HFFc6 (cell line): ENCODE data around the gene HACD3. TPM values are rescaled to one million over a fixed set of nuclear protein-coding genes. Genes with fewer than 3 reads are reported as not detected.

Experiments used
- DNase-seq: peaks from one replicate; pipeline ENCODE4 v3.0.0-alpha.2; 2018
- H3K27ac Mint-ChIP-seq: 2 replicates; pipeline ENCODE4 v1.8.0; 2020; ENCODE audit warnings: mild to moderate bottlenecking, mixed read lengths
- H3K27me3 Mint-ChIP-seq: 2 replicates; pipeline ENCODE4 v1.8.0; 2021; ENCODE audit warnings: mild to moderate bottlenecking, moderate library complexity, mixed read lengths; ENCODE audit not compliant: insufficient read depth
- H3K36me3 Mint-ChIP-seq: 2 replicates; pipeline ENCODE4 v1.8.0; 2021; ENCODE audit warnings: low read depth, mixed read lengths
- H3K4me1 Mint-ChIP-seq: 2 replicates; pipeline ENCODE4 v1.8.0; 2020; ENCODE audit warnings: low read depth, mixed read lengths
- H3K4me3 Mint-ChIP-seq: 2 replicates; pipeline ENCODE4 v1.8.0; 2020; ENCODE audit warnings: mild to moderate bottlenecking, moderate library complexity, mixed read lengths
- H3K9me3 Mint-ChIP-seq: 2 replicates; pipeline ENCODE4 v1.8.0; 2020; ENCODE audit warnings: mild to moderate bottlenecking, mixed read lengths
- CTCF ChIP-seq: fragments of 200-600 bp; sonication (generic); IDR thresholded peaks from 2 replicates; pipeline ENCODE4 v1.5.0; 2021; ENCODE audit warnings: antibody characterized with exemption, mild to moderate bottlenecking
- total RNA-seq, 6 experiments: library from RNA; stranded (reverse); fragmentation: NEBNext Ultra II Directional; extraction: Animal tissue kit (Norgen Biotek cat#: 25700); gene quantifications; 2 replicates in 1 of 6; 3 replicates in 5 of 6; pipeline ENCODE4 v1.2.3, GENCODE V29; 2021

The HACD3 gene
- total RNA-seq, 6 experiments from 2014 or later, result 58.7 to 71.1 (median 65.7) TPM

- no peak for DNase-seq
- H3K27me3 Mint-ChIP-seq, result no peaks in the 10 kb centered on the region; the same call in 1 of the 2 replicates
- no peak overlapping the region for H3K27ac Mint-ChIP-seq
Observed at GRCh38 chr15:65623103-65623502, 92.8 kb downstream of the HACD3 start.

GRCh38 chr15:65626856-65627255, 96.6 kb downstream of the HACD3 start:
- H3K4me1 Mint-ChIP-seq, result peaks cover 18% of the 10 kb centered on the region
- DNase-seq, result no peak
- no peaks in the 10 kb centered on the region for H3K9me3 Mint-ChIP-seq
- H3K4me3 Mint-ChIP-seq, result no peak overlapping the region
- H3K36me3 Mint-ChIP-seq, result peaks cover 15% of the 10 kb centered on the region
- TF ChIP-seq CTCF, result no peak
- H3K27me3 Mint-ChIP-seq, result no peaks in the 10 kb centered on the region; the same call in 1 of the 2 replicates
- H3K27ac Mint-ChIP-seq, result no peak overlapping the region

More at GRCh38 chr15:65623103-65623502, 92.8 kb downstream of the HACD3 start:
- H3K9me3 Mint-ChIP-seq, result no peaks in the 10 kb centered on the region
- no peak for TF ChIP-seq CTCF
- peaks cover 15% of the 10 kb centered on the region for H3K36me3 Mint-ChIP-seq
- H3K4me1 Mint-ChIP-seq, result no peaks in the 10 kb centered on the region
- H3K4me3 Mint-ChIP-seq, result no peak overlapping the region

Other genes starting within 250 kb of the HACD3 start
- 1 to 10 TPM; 4.1 to 5.1 (median 4.4) TPM for gene PARP16, start 243.6 kb upstream of the HACD3 start, total RNA-seq
- not detected for gene RNU5A-1, start 234.4 kb upstream of the HACD3 start, total RNA-seq
- gene RNU5B-1, start 225.8 kb upstream of the HACD3 start, total RNA-seq, result 10 to 100 TPM in 2 of 6 experiments, 1 to 10 TPM in 1, not detected in 3; 8.6 to 18.0 (median 10.5) TPM
- gene IGDCC3, start 152.5 kb upstream of the HACD3 start, total RNA-seq, result not detected
- under 1 TPM; 0.07 to 0.72 (median 0.55) TPM for gene IGDCC4, start 107.5 kb upstream of the HACD3 start, total RNA-seq
- gene DPP8, start 12.8 kb upstream of the HACD3 start, total RNA-seq, result 10 to 100 TPM; 24.9 to 34.9 (median 30.9) TPM
- 10 to 100 TPM; 27.8 to 35.0 (median 31.0) TPM for gene INTS14, start 80.7 kb downstream of the HACD3 start, total RNA-seq
- gene SLC24A1, start 91.5 kb downstream of the HACD3 start, total RNA-seq, result 10 to 100 TPM in 4 of 6 experiments, 1 to 10 TPM in 2; 7.4 to 14.6 (median 11.7) TPM